GM21447 (cell line): ENCODE results near the gene KRT76.

Experiments
- ATAC-seq: cut with Tn5 transposase; IDR thresholded peaks from one replicate; pipeline ENCODE4 v1.9.1; 2021; ENCODE audit not compliant: unreplicated experiment

The KRT76 gene

DNA sequence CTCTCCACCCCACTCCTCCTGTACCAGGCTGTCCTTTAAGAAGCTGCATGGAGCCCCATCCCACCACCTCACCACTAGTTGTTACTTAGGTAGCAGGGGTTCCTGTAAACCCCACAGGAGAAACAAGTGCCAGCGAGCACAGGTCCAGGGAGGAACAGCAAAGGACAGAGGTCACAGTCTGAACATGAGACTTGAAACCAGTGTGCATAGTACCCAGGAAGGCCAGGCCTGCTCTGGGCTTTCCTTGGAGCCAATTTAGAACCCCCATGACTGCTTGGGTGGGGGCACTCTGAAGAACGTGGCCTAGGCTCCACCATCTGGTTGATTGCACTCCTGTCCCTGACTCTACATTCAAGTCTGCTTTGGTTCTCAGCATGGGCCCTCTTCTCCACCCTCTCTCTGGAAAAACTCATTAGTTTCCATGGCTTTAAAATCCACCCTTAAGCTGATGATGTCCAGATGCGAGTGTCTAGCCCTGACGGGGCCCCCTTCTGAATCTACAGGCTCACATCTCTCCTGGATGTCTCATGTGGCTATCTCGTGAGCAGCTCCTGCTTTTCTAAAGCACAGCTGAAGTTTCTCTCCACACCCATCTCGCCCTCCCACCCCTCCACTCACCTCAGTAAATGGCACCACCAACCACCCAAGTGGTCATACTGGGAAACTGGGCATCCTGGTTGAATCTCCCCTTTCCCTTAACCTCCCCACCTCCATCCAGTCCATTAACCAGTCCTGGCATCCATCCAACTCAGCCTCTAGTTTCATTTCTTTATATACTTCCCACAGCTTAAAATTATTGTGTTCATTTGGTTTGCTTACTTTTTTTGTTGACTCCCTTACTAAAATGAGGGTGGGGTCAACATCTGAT lies 10.4 kb upstream of the KRT76 start:
- no peak for ATAC-seq

DNA sequence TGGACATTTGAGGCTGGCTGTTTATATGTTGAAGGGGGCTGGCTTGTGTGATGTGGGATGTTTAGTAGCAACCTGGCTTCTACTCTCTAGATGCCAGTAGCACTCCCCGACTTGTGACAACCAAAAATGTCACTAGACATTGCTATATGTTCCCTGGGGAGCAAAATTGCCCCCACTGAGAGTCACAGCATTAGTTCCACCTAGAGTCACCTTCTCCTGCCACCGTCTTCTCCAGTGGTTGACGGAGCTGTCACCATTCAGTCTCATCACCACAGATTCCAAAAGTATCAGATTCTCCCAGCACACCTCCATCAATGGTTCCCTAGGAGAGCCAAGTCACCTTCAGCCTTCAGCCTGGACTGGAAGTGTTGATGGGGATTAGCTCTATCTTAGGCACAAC lies 7.8 kb upstream of the KRT76 start:
- no peak for ATAC-seq

DNA sequence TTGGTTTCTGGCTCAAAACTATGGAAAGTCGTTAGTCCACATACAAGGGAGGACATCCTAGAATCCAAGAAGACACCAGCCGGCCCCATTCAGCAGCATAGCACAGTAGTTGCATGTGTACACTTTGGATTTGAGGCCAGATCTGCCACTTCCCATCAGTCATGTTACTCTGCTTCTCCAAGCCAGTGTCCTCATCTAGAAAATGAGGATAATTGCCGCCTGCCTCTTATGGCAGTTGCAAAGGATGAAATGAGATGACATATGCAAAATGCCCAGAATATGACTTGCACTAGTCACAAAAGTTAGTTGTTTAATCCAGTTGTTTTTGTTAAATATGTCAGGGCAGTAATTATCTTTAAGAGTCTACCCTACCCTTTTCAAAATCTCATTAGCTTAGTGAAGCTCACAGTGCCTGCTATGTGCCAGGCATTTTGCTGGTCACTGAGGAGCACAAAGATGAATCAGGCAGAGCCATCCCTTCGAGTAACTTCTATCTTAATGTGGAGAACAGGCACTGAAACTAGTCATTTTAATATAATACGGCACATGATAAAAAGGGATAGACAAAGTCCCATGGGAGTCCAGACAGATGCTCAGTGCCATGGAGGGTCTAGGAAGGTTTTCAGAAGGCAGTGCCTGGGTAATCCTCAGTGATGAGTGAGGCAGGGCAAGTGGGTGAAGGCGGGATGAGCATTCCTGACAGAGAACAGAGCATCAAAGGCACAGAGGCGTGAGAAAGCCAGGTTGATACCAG lies 6.6 kb upstream of the KRT76 start:
- no peak for ATAC-seq

DNA sequence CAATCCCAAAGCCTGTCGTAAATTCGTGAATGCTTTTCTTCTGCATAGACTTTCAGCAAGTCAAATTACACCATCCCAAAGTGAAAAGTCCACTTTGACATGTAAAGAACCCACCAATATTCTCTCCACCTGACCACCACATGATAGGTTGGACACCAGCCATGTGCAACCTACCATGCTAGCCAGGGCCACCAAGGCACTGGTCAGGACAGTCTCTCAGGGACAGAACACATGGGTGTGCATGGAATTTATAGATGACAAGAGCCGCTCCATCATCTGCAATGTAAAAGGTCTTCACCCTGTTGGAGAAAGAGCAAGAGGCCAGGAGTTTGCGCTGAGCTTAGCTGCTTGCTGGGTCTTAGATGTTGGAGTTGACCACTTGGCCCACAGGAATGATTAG lies 5.4 kb upstream of the KRT76 start:
- no peak for ATAC-seq

- no peak for ATAC-seq
Measured at GRCh38 chr12:52781399-52782082, 4.4 kb upstream of the KRT76 start.

GRCh38 chr12:52779914-52780313 lies 2.8 kb upstream of the KRT76 start:
- no peak for ATAC-seq

GRCh38 chr12:52778833-52779232 lies 1.7 kb upstream of the KRT76 start:
- ATAC-seq, result no peak

- ATAC-seq, result no peak
Measured at GRCh38 chr12:52777566-52777965, 421 bp upstream of the KRT76 start.

- ATAC-seq, result no peak
Measured at GRCh38 chr12:52776435-52776834, 710 bp downstream of the KRT76 start.

DNA sequence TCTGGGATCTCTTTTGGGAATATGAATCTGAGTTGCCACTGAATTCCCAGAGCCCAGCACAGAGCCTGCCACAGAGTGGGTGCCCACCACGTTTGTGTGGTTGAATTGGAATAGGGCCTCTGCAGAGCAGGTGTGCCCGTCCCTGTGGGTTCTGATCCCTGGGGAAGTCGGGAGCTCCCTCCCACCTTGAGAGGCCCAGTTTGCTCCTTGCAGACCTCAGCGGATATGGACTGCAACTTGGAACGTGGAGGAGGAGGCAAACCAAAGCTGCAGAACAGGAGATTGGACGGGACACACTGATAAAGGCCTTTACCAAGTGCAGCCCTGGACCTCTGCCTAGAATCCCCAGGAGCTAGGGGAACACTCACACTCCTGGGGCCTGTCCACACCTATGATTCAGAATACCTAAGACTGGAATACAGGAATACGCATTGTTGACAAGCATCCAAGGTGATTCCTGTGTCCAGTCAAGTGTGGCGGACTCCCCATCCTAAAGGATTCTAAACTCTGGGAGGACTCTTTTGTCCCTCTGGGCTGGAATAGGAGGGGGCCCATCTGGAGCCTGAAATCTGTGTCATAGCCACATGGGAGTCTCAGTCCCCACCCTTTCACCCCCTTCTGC lies 2.4 kb downstream of the KRT76 start:
- no peak for ATAC-seq

DNA sequence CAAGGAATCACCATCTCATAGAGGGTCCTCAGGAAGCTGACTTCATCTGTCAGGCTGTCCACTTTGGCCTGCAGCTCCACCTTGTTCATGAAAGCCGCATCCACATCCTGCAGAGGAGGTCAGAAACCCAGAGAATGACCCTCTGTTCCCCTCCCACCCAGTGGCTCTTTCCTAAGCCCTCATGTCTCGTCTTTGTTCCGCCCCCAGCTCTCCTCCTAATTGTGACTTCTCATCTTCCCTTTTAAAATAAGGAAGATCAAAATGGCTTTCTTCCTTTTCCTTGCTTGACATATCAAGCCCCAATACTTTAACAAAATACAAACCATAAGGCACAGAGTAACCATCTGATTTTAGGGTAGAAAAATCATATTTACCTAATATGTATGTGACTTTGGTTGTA lies 4.4 kb downstream of the KRT76 start:
- no peak for ATAC-seq

DNA sequence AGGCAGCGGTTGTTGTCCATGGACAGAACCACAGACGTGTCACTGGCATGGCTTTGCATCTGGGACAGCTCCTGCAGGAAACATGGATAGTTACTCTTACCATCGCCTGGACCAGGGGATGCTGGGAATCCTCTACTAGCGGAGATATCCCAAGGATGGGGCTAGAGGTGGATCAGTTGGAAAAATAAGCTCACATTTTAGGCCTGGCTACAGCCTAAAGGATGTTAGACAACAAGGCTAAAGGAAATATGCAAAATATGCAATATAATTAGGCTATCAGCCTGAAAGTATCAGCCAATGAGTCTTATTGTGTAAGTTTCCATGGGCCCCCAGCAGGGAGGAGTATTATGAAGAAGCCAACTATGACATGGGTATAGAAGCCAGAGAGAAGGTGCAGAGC lies 5.0 kb downstream of the KRT76 start:
- ATAC-seq, result no peak

GRCh38 chr12:52771505-52771904 lies 5.6 kb downstream of the KRT76 start:
- no peak for ATAC-seq

DNA sequence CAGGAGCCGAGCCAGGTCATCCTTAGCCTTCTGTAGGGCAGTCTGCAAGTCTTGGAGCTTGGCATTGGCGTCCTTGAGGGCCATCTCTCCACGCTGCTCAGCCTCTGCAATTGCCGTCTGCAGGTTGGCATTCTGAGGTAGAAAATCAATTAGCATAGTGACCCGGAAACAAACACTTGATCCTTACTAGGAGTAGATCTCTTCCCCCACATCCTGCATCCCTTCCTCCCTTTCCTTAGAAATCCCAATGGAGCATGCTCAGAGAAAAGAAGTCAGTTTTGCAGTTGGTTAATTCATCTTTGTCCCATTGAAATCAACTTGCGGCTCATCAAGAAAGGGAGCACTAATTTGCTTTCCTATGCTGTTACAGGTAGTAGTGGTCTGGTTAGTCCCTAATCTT lies 6.1 kb downstream of the KRT76 start:
- ATAC-seq, result no peak

DNA sequence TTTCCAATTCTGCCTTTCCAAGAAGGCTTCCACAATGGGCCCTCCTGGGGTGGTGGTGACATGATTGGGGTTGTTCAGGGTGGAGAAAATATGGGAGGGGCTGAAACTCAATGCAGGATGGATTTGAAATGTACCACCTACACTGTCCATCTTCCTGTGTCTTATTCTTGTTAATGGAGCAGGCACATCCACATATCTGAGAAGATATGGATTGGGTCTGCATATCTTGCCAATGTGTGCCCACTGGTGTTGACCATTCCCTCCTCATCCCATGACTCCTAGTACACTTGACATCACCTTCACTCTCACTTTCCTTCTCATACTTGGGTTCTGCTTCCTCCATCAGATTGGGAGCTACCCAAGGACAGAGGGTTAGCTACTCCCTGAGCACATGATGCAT lies 7.2 kb downstream of the KRT76 start:
- ATAC-seq, result no peak

GRCh38 chr12:52769354-52769753 lies 7.8 kb downstream of the KRT76 start:
- ATAC-seq, result no peak

- ATAC-seq, result no peak
Measured at GRCh38 chr12:52768479-52769200, 8.5 kb downstream of the KRT76 start.

DNA sequence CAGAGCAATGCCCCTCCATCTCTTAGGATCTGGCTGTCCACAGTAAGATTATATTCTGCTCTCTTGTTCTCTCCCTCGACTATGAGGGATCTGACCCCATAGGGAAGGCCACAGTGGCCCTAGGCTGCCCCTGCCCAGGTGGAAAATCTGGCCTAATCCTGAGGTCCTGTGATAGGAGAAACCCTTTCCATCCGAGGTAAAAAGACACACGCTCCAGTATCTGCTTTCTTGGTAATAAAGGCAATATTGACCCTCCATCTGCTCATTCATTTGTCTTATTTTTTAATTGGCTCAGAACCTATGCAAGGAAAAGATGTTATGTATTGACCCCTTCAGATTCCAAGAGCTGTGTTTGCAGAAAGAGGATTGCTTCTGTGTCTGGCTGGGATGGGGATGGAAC lies 9.7 kb downstream of the KRT76 start:
- ATAC-seq, result no peak

DNA sequence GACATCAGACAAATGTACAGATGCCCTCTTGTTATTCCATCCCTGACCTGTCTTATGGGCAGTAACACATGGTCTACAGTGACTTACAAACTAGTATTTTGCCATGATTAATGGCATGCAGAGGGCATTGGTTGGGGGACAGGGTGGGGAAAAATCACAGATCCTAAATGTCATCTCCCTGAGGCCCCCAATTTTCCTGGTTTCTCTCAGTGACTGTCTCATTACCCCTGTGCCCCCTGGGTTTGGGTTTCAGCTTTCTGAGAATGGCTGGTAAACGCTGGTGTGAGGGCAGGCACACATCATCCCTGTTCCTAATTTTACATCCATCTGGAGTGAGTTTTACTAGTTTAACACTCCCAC lies 10.1 kb downstream of the KRT76 start:
- ATAC-seq, result no peak

DNA sequence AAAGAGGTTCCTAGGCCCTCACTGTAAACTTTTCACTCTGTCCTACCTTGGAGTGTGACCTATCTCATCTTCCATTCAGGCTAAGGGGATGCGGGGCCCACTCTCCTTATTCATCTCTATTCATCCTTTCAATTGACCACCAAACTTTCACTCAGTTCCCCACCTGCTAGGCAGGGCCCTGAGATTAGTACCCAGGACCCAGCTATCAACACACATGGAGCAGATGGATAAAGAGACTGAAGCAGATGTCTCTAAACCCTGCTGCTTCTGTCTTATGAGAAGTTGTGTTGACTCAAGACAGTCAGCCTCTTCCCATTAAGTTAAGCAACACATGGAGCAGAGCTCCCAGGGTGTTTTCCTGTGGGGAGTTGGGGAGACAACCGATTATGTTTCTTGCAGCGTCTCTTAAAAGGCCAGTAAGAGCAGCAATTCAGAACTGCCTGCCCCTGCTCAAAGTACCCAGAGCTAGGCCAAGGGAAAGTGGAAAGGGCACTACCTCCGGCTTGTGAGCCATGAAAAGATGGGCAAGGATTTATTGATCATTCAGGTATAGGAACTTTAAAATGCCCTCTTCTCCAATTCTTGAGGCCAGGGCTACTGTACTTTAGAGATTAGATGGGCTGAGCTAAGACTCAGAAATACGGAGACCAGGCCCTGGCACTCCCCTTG lies 10.7 kb downstream of the KRT76 start:
- no peak for ATAC-seq
